ENCODE results near the gene TADA2B. TPM values are rescaled to one million over a fixed set of nuclear protein-coding genes. Genes with fewer than 3 reads are reported as not detected.

The TADA2B gene
- total and polyA plus RNA-seq, 10 of the 15 experiments (the other 5 are each of a cell fraction or from before 2014, with no cell fraction given) = 0.66 to 12.0 (median 5.6) TPM

GRCh38 chr4:7070729-7071511, 27.7 kb downstream of the TADA2B start:
- SMC1A ChIA-PET (ENCODE audit: uncharacterized antibody, unreplicated experiment) = interaction anchor here (0.6 to 7.2 kb wide), 21 partner anchors 9 to 351 kb away, joined by 3 to 79 read pairs (median 5); partner anchors contain the start of genes TADA2B and TBC1D14
- 28% methylated on average over 23 of the region's 23 CpGs for WGBS (ENCODE audit: insufficient coverage, insufficient replicate concordance, low lambda C conversion rate, missing lambda C conversion rate)
- RAD21 ChIA-PET (ENCODE audit: unreplicated experiment) = interaction anchor here (0.6 to 6.0 kb wide), 19 partner anchors 11 to 353 kb away, joined by 3 to 87 read pairs (median 4); partner anchors contain the start of genes TADA2B and TBC1D14
- TF ChIP-seq MEF2B (IDR thresholded peaks at IDR 0.05; ENCODE audit: partially characterized antibody, poor library complexity, severe bottlenecking) (peak; percentile 25), ETV6 (conservative IDR thresholded peaks at IDR 0.05 in 1 of 2, IDR thresholded peaks at IDR 0.05 in 1 of 2; ENCODE audit: borderline replicate concordance in 1 of 2, low read depth in 1 of 2) (no peak), IKZF2 (IDR thresholded peaks at IDR 0.05) (no peak), POLR2AphosphoS5 (IDR thresholded peaks at IDR 0.05; ENCODE audit: low read length) (no peak), ZNF24 (IDR thresholded peaks at IDR 0.05) (no peak), ZBTB33 (IDR thresholded peaks at IDR 0.05) (no peak), SUZ12 (IDR thresholded peaks at IDR 0.05; ENCODE audit: unreplicated experiment) (no peak), RUNX3 (IDR thresholded peaks at IDR 0.05; ENCODE audit: low read length) (peak; percentile 51), ZNF687 (IDR thresholded peaks at IDR 0.05) (no peak), MAX (IDR thresholded peaks at IDR 0.05; ENCODE audit: low read depth, low read length) (0 out of 2 replicates have a peak, but pooled peaks have one; percentile 30), MYB (IDR thresholded peaks at IDR 0.05; ENCODE audit: borderline replicate concordance, low read depth, low read length) (no peak), NR2F1 (conservative IDR thresholded peaks at IDR 0.05) (no peak), YY1 (IDR thresholded peaks at IDR 0.05; ENCODE audit: low read depth, low read length) (peak; percentile 74), ZNF622 (IDR thresholded peaks at IDR 0.05) (no peak), SIN3A (IDR thresholded peaks at IDR 0.05; ENCODE audit: low read depth, low read length) (0 out of 2 replicates have a peak, but pooled peaks have one; percentile 36), FOXM1 (IDR thresholded peaks at IDR 0.05; ENCODE audit: low read depth, low read length) (no peak), POLR2A (IDR thresholded peaks at IDR 0.05; ENCODE audit: low read depth, low read length) (no peak), HCFC1 (IDR thresholded peaks at IDR 0.05; ENCODE audit: low read length) (no peak)

More at GRCh38 chr4:7070729-7071511, 27.7 kb downstream of the TADA2B start:
- Histone ChIP-seq H3K9ac (ENCODE audit: control insufficient read depth, insufficient read depth, low read length) (no peak overlapping the region), H3K27me3 (replicated peaks in 1 of 2; ENCODE audit: control insufficient read depth in 2 of 2, insufficient read depth in 2 of 2, low read length in 1 of 2) (no peaks in the 10 kb centered on the region; a peak in 1 of 4 replicates), H3K9me3 (replicated peaks; ENCODE audit: control insufficient read depth, insufficient read depth, low read length) (no peaks in the 10 kb centered on the region), H3K4me3 (no peak overlapping the region), H3K36me3 (ENCODE audit: control insufficient read depth in 2 of 2, insufficient read depth in 2 of 2, low read length in 1 of 2) (no peaks in the 10 kb centered on the region), H3K4me1 (ENCODE audit: control insufficient read depth, insufficient read depth, low read length) (peaks cover 14% of the 10 kb centered on the region), H3K4me2 (ENCODE audit: control insufficient read depth, insufficient read depth) (no peak overlapping the region), H3K79me2 (ENCODE audit: control insufficient read depth, insufficient read depth, low read length) (peaks cover 20% of the 10 kb centered on the region), H2AFZ (ENCODE audit: control insufficient read depth, low read depth, low read length) (peak overlapping the region; percentile 62), H3K27ac (ENCODE audit: control insufficient read depth, insufficient read depth) (no peak overlapping the region), H4K20me1 (ENCODE audit: control insufficient read depth, insufficient read depth) (no peaks in the 10 kb centered on the region)
- FAIRE-seq = peak; percentile 93
- BruUV-seq (replicated peaks) = no TSS peak
- intact Hi-C loops (cut with micrococcal nuclease; ENCODE audit: unreplicated experiment) (loop anchor here (1.0 to 5.0 kb wide), 6 partner anchors 27 to 351 kb away; no protein-coding TSS in a partner anchor), in situ Hi-C loops (cut with MboI) (loop anchor here (5.0 kb wide), 2 partner anchors 164 to 349 kb away; partner anchors contain the start of gene TBC1D14)
- peak; percentile 46 for ATAC-seq
- peak; percentile 45 for DNase-seq (ENCODE audit: low read depth, low spot score)
- CTCF ChIA-PET = interaction anchor here (0.6 to 11.2 kb wide), 34 partner anchors 8 to 409 kb away, joined by 3 to 210 read pairs (median 4); partner anchors contain the start of genes BLOC1S4, TADA2B and TBC1D14
- POLR2A ChIA-PET = interaction anchor here (1.0 to 1.5 kb wide), 3 partner anchors 9 to 352 kb away, joined by 3 to 4 read pairs (median 3); a partner anchor contains a TSS

Measured in GM12878 (cell line).